HG02763 (cell line): Measurements from ENCODE around the gene TRPT1.

Experiments
- ATAC-seq: cut with Tn5 transposase; IDR thresholded peaks from one replicate; pipeline ENCODE4 v1.9.1; 2021; ENCODE audit warnings: mild to moderate bottlenecking, moderate library complexity; ENCODE audit not compliant: unreplicated experiment

Gene TRPT1

DNA sequence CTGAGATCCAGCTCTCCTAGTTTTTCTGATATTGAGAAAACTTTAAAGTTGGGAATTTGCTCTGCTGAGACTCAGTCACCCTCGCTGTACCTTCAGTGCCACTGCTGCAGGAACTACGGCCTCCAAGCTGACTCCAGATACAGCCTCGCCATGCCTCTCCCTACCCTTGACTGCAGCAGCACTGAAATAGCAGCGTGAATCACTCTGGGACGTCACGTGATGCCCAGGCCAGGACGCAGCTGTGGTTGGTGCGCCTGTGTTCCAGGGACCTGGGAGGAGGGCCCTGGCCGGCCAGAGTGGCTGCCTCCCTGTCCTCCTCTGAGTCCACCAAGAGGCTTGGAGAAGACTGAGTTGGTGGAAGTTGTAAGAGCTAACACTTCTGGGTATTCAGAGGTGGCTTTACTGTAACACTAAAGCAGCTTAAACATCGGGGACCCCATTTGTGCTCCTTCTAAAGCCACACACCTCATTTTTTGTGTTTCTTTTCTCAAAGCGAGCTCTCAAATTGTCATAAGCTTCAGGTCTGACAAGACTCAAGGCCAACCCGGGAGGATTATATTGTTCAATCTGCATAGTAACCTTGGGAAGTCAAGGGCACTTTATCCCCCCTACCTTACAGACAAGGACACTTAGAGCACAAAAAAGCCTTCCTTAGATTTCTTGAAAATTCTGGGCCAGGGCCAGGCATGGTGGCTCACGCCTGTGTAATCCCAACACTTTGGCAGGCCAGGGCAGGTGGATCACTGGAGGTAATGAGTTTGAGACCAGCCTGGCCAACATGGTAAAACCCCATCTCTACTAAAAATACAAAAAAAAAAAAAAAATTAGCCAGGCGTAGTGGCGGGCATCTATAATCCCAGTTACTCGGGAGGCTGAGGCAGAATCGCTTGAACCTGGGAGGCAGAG lies 44.2 kb downstream of the TRPT1 start:
- ATAC-seq = no peak

DNA sequence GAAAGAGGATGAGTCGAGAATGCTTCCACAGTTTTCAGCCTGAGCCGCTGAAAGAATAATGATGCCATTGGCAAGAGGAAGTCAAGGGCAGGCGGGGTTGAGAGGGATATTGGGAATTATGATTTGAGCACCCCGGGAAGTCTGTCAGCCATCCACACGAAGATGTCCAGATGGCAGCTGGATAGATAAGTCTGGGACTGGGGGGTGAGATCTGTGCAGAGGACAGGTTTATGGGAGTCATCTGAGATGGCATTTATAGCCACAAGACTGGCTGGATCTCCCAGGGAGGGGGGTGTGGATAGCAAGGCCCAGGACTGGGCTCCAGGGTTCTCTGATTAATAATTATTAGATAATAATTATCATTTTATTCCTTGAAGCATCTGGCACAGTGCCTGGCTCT lies 45.1 kb downstream of the TRPT1 start:
- ATAC-seq = no peak

DNA sequence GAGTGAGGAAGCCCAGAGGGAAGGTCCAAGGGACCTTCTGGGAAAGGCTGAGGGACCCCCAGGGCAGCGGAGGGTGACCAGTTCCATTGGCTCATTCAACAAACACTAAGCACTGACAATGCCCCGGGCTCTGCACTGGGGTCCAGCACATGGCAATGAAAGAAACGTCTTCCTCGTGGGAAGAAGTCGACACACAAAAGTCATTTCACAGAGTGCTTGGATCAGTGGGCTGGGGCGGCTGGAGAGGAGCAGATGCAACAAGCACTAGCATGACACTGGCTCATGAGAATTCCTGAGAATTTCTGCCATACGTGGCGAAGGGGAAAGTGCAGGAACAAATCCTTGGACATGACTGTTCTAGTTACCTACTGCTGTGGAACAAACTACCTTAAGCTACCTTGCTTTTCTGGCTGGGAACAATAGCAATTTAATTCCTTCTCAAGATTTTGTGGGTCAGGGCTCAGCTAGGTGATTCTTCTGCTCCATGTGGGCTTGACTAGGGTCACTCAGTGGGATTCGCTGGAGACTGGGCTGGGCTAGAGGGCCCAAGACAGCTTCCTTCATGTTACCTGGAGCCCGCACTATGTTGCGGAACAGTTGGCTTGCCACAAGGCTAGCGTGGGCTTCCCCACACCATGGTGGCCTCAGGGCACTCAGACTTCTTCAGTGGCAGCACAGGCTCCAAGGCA lies 46.9 kb downstream of the TRPT1 start:
- ATAC-seq = no peak

DNA sequence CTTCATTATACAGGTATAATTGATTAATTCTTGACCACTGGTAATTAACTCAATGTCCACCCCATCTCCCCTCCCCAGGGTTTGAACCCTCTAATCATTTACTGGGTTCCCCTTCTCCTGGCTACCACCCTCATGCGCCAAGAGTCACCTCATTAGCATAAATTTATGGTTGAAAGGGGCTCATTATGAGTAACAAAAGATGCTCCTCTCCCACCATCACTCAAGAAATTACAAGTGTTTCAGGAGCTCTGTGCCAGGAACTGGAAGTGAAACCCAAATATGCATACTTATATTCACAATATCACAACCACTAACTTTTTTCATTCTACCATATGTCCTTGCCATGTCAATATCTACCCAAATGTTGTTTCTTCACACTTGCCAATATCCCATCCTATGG lies 47.8 kb downstream of the TRPT1 start:
- ATAC-seq = no peak

DNA sequence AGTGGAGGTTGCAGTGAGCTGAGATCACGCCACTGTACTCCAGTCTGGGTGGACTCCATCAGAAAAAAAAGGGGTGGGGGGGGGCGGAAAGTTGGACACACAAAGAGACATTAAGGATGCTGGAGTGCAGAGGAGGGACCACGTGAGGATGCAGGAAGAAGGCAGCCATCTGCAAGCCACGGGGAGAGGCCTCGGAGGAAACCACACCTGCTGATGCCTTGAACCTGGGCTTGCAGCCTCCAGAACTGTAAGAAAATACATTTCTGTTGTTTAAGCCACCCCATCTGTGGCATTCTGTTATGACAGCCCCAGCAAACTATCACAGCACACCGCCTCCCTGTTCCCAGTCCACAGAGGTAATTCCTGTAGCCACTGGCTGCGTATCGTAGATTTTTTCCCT lies 49.2 kb downstream of the TRPT1 start:
- no peak for ATAC-seq
